GM12878 (cell line): ENCODE results near the gene ZDHHC9. TPM values are rescaled to one million over a fixed set of nuclear protein-coding genes. Genes with fewer than 3 reads are reported as not detected.

Experiments used
- ASH2L ChIP-seq: fragments of 300-600, 200-600 bp; sonication (generic); IDR thresholded peaks from 2 replicates; pipeline ENCODE4 v1.6.1; 2017; ENCODE audit warnings: low read depth, mild to moderate bottlenecking, borderline replicate concordance
- CHD1 ChIP-seq: IDR thresholded peaks from 2 replicates; pipeline ENCODE4 v1.6.1; 2012; ENCODE audit warnings: low read depth, low read length, improper control_type of control experiment
- CUX1 ChIP-seq: IDR thresholded peaks from 2 replicates; pipeline ENCODE4 v1.6.1; 2012; ENCODE audit warnings: improper control_type of control experiment, low read depth, low read length; ENCODE audit not compliant: insufficient replicate concordance
- HCFC1 ChIP-seq: fragments of 150-350 bp; IDR thresholded peaks from 2 replicates; pipeline ENCODE4 v1.6.1; 2014; ENCODE audit warnings: low read length
- IKZF2 ChIP-seq, 2 experiments: fragments of 450-650 bp; IDR thresholded peaks; 2 replicates each; pipeline ENCODE4 v1.6.1; 2017; ENCODE audit warnings: mild to moderate bottlenecking in 2 of 2, moderate library complexity in 2 of 2
- JUND ChIP-seq: IDR thresholded peaks from 2 replicates; pipeline ENCODE4 v1.6.1; 2012; ENCODE audit warnings: low read depth, mild to moderate bottlenecking, low read length, improper control_type of control experiment, moderate library complexity
- LARP7 ChIP-seq: fragments of 450-650 bp; IDR thresholded peaks from 2 replicates; pipeline ENCODE4 v1.6.1; 2017; ENCODE audit warnings: mild to moderate bottlenecking
- MAX ChIP-seq: IDR thresholded peaks from 2 replicates; pipeline ENCODE4 v1.6.1; 2012; ENCODE audit warnings: low read depth, low read length, improper control_type of control experiment
- MEF2B ChIP-seq: fragments of 450-650 bp; IDR thresholded peaks from 2 replicates; pipeline ENCODE4 v1.6.1; 2018; ENCODE audit warnings: mild to moderate bottlenecking, moderate library complexity; ENCODE audit not compliant: partially characterized antibody, poor library complexity, severe bottlenecking
- POLR2AphosphoS5 ChIP-seq: IDR thresholded peaks from 2 replicates; pipeline ENCODE4 v1.6.1; 2011; ENCODE audit warnings: mild to moderate bottlenecking, low read length, inconsistent platforms
- POU2F2 ChIP-seq: IDR thresholded peaks from 3 replicates; pipeline ENCODE4 v1.6.1; 2011; ENCODE audit warnings: low read depth, mild to moderate bottlenecking, low read length, borderline replicate concordance
- RELB ChIP-seq: fragments of 450-650 bp; IDR thresholded peaks from 2 replicates; pipeline ENCODE4 v1.6.1; 2017; ENCODE audit warnings: low read depth, mild to moderate bottlenecking, moderate library complexity
- SP1 ChIP-seq: IDR thresholded peaks from one replicate; pipeline ENCODE4 v1.6.1; 2011; ENCODE audit warnings: low read depth, low read length
- SUPT20H ChIP-seq: IDR thresholded peaks from 2 replicates; pipeline ENCODE4 v1.6.1; 2011; ENCODE audit warnings: low read depth, mild to moderate bottlenecking, low read length, moderate library complexity, borderline replicate concordance; ENCODE audit not compliant: control insufficient read depth
- TBL1XR1 ChIP-seq: IDR thresholded peaks from 2 replicates; pipeline ENCODE4 v1.6.1; 2012; ENCODE audit warnings: low read depth, low read length, improper control_type of control experiment
- TCF12 ChIP-seq: IDR thresholded peaks from 2 replicates; pipeline ENCODE4 v1.6.1; 2011; ENCODE audit warnings: low read depth, mild to moderate bottlenecking, low read length
- ZNF687 ChIP-seq: fragments of 450-650 bp; IDR thresholded peaks from 2 replicates; pipeline ENCODE4 v1.6.1; 2017; ENCODE audit warnings: mild to moderate bottlenecking, moderate library complexity
- polyA plus RNA-seq, 11 experiments: library from polyadenylated mRNA; depleted of rRNA in 4 of 11; unstranded in 6 of 11; stranded (reverse) in 5 of 11; fragments of >200 nt; fragmentation: Nextera tagmentation in 4 of 11; fragmentation: Illumina TruSeq in 1 of 11; extraction: Ambion mirVana in 4 of 11; extraction: Trizol in 1 of 11; gene quantifications; 1 replicate in 1 of 11; 2 replicates in 10 of 11; pipeline versions ENCODE4 v1.2.1 to v1.2.3, GENCODE V29; 2011 to 2016; ENCODE audit warnings: inconsistent platforms in 2 of 11, missing spikeins in 2 of 11, low read depth in 1 of 11
- total RNA-seq, 4 experiments: library from RNA; depleted of rRNA in 3 of 4; stranded (reverse); fragments of >200 nt in 3 of 4; fragmentation: Illumina TruSeq in 1 of 4; extraction: Trizol in 1 of 4; gene quantifications; 2 replicates each; pipeline versions ENCODE4 v1.2.1 to v1.2.3, GENCODE V29; 2013 to 2021

The ZDHHC9 gene
- total and polyA plus RNA-seq, 10 of the 15 experiments (the other 5 are each of a cell fraction or from before 2014, with no cell fraction given) = 1.8 to 13.0 (median 5.4) TPM

GRCh38 chrX:129779747-129780146 is 63.9 kb downstream of the ZDHHC9 start, which contains the start of gene SASH3 (continued):
- TF ChIP-seq RELB (0 out of 2 replicates have a peak, but pooled peaks have one; percentile 28), LARP7 (no peak), ZNF687 (peak; percentile 87), SUPT20H (no peak), MEF2B (peak; percentile 91), TCF12 (no peak), HCFC1 (no peak), POU2F2 (peak; percentile 76; the same call in 2 of the 3 replicates), IKZF2 (IDR thresholded peaks at IDR 0.05) (peak in 1 of 2 experiments; percentile 46; a peak in 1 of 4 replicates), CUX1 (no peak), SP1 (no peak), POLR2AphosphoS5 (peak; percentile 91), TBL1XR1 (no peak), CHD1 (0 out of 2 replicates have a peak, but pooled peaks have one; percentile 32), JUND (no peak), MAX (peak; percentile 87), ASH2L (no peak)
